ENCODE measurements around the gene GPC5. TPM values are rescaled to one million over a fixed set of nuclear protein-coding genes. Genes with fewer than 3 reads are reported as not detected.

GPC5 gene
- total RNA-seq, 2 donors from 2014 or later, result 0.22 to 0.51 TPM

DNA sequence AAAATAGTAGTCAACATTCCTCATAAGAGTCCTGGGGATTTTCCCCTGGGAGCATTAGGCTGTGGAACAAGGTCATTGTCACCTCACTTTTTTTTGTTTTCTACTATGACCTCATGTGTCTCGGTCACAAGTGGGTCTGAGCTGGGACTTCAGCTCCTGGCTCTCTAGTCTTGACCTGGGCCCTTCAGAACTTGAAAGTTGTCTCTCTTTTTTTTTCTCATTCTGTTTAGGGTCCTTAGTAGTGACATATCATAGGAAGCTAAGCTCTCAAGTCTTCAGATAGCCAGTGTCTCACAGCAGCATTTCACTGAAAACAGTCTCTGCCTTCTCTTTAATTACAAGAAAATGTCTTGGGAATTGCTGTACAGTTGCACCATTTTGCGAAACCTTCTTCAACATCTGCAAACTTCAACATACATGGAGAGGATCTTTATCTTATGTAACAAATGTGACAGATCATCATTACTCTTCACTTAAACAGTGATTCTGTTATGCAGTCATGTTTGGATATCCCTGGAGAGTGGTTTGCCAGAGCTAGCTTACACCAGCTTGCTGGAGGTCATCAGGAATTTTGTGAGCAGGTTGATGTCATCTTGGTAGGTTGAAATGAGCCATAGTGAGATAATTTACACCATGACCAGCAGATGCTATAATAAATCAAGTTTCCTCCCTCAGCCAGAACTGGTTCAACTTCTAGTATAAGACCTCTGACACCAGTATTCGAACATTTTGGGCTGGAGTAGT lies 131.5 kb downstream of the GPC5 start:
- H3K27ac ChIP-seq (ENCODE audit: low read depth, low read length), result no peak overlapping the region
- TF ChIP-seq CTCF (conservative IDR thresholded peaks at IDR 0.05), result no peak

GRCh38 chr13:91531646-91532045 lies 133.2 kb downstream of the GPC5 start:
- no peaks in the 10 kb centered on the region for H3K9me3 ChIP-seq (ENCODE audit: control insufficient read depth, low read length)
- TF ChIP-seq CTCF (conservative IDR thresholded peaks at IDR 0.05), result no peak
- DNase-seq, result no peak
- no peak overlapping the region for H3K9ac ChIP-seq (ENCODE audit: extremely low read depth, low read length, poor library complexity, severe bottlenecking)
- H3K27me3 Mint-ChIP-seq (ENCODE audit: insufficient read depth), result no peaks in the 10 kb centered on the region
- H3K4me1 ChIP-seq (ENCODE audit: control insufficient read depth, insufficient read depth, low read length), result no peaks in the 10 kb centered on the region
- H3K4me3 Mint-ChIP-seq, result no peak overlapping the region
- H3K4me3 ChIP-seq (ENCODE audit: low read length), result no peak overlapping the region
- no peaks in the 10 kb centered on the region for H3K36me3 ChIP-seq (ENCODE audit: control insufficient read depth, insufficient read depth, low read length)
- H3K27ac ChIP-seq (ENCODE audit: low read depth, low read length), result no peak overlapping the region
- H3K9me3 Mint-ChIP-seq, result peaks cover 8% of the 10 kb centered on the region
- WGBS, 2 experiments (ENCODE audit: insufficient coverage in 1 of 2, insufficient read length in 1 of 2), result 68 to 78% methylated on average over 2 of the region's 2 CpGs
- H3K36me3 Mint-ChIP-seq (ENCODE audit: low read depth), result no peaks in the 10 kb centered on the region
- no peaks in the 10 kb centered on the region for H3K4me1 Mint-ChIP-seq
- H3K27ac Mint-ChIP-seq, result no peak overlapping the region
- no peaks in the 10 kb centered on the region for H3K27me3 ChIP-seq (ENCODE audit: control insufficient read depth, insufficient read depth, low read length, poor library complexity, severe bottlenecking)

More for the DNA sequence above, 131.5 kb downstream of the GPC5 start:
- H3K36me3 Mint-ChIP-seq (ENCODE audit: low read depth), result no peaks in the 10 kb centered on the region
- no peaks in the 10 kb centered on the region for H3K9me3 ChIP-seq (ENCODE audit: control insufficient read depth, low read length)
- no peak for DNase-seq
- H3K27me3 ChIP-seq (ENCODE audit: control insufficient read depth, insufficient read depth, low read length, poor library complexity, severe bottlenecking), result no peaks in the 10 kb centered on the region
- H3K4me3 Mint-ChIP-seq, result no peak overlapping the region
- no peaks in the 10 kb centered on the region for H3K27me3 Mint-ChIP-seq (ENCODE audit: insufficient read depth)
- no peak overlapping the region for H3K4me3 ChIP-seq (ENCODE audit: low read length)
- no peak overlapping the region for H3K9ac ChIP-seq (ENCODE audit: extremely low read depth, low read length, poor library complexity, severe bottlenecking)
- no peaks in the 10 kb centered on the region for H3K36me3 ChIP-seq (ENCODE audit: control insufficient read depth, insufficient read depth, low read length)
- 96% methylated on average over 3 of the region's 3 CpGs; no CpG with 5 or more reads in 1 of the 2 experiments for WGBS, 2 experiments (ENCODE audit: insufficient coverage in 1 of 2, insufficient read length in 1 of 2)
- H3K27ac Mint-ChIP-seq, result no peak overlapping the region
- no peaks in the 10 kb centered on the region for H3K4me1 Mint-ChIP-seq
- no peaks in the 10 kb centered on the region for H3K4me1 ChIP-seq (ENCODE audit: control insufficient read depth, insufficient read depth, low read length)
- H3K9me3 Mint-ChIP-seq, result peaks cover 9% of the 10 kb centered on the region

DNA sequence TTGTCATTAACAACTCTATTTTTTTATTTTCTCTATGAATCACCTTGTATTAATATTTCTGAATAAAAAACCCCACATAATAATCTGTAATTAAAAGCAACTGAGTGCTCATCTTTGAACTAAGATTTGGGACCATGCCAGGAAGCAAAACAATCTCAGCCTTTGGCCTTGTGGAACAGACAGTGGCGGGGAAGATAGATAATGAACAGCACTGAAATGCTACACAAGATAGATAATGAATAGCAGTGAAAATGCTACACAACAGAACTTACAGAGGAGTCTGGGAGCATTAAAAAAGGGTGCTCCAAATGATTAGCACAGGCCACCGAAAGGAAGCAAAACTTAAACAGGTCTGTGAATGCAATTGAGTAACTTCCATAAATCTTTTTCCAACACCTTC lies 134.9 kb downstream of the GPC5 start:
- Mint-ChIP-seq H3K4me3 (no peak overlapping the region), H3K36me3 (ENCODE audit: low read depth) (no peaks in the 10 kb centered on the region), H3K4me1 (no peaks in the 10 kb centered on the region), H3K27ac (no peak overlapping the region), H3K9me3 (no peaks in the 10 kb centered on the region), H3K27me3 (ENCODE audit: insufficient read depth) (no peaks in the 10 kb centered on the region)
- Histone ChIP-seq H3K36me3 (ENCODE audit: control insufficient read depth, insufficient read depth, low read length) (no peaks in the 10 kb centered on the region), H3K4me1 (ENCODE audit: control insufficient read depth, insufficient read depth, low read length) (no peaks in the 10 kb centered on the region), H3K4me3 (ENCODE audit: low read length) (no peak overlapping the region), H3K27me3 (ENCODE audit: control insufficient read depth, insufficient read depth, low read length, poor library complexity, severe bottlenecking) (no peaks in the 10 kb centered on the region), H3K9me3 (ENCODE audit: control insufficient read depth, low read length) (no peaks in the 10 kb centered on the region), H3K9ac (ENCODE audit: extremely low read depth, low read length, poor library complexity, severe bottlenecking) (no peak overlapping the region), H3K27ac (ENCODE audit: low read depth, low read length) (no peak overlapping the region)
- DNase-seq, result no peak
- 93 to 100% methylated on average over 1 to 2 of the region's 2 CpGs for WGBS, 2 experiments (ENCODE audit: insufficient coverage in 1 of 2, insufficient read length in 1 of 2)
- no peak for TF ChIP-seq CTCF (conservative IDR thresholded peaks at IDR 0.05)
